Stomach smooth muscle (tissue), 2 donors: ENCODE measurements around the gene TRMT10C.
"Not testable (repeated sequence)": the region's sequence is repeated elsewhere in the genome, so short reads cannot be mapped to it uniquely, and the experiment has no call there.

Experiments used
- H3K27ac ChIP-seq: one replicate; pipeline ENCODE4 v1.7.0; 2013; ENCODE audit warnings: mild to moderate bottlenecking, low read length, inconsistent platforms
- H3K27me3 ChIP-seq, 2 donors: one replicate each; pipeline ENCODE4 v1.7.0; 2013; ENCODE audit warnings: low read length in 2 of 2; ENCODE audit not compliant: insufficient read depth in 2 of 2, control insufficient read depth in 1 of 2
- H3K36me3 ChIP-seq, 2 donors: one replicate each; pipeline ENCODE4 v1.7.0; 2013; ENCODE audit warnings: low read length in 2 of 2; ENCODE audit not compliant: control insufficient read depth in 2 of 2, insufficient read depth in 2 of 2
- H3K4me1 ChIP-seq: one replicate; pipeline ENCODE4 v1.7.0; 2013; ENCODE audit warnings: low read length; ENCODE audit not compliant: control insufficient read depth, insufficient read depth
- H3K4me3 ChIP-seq, 2 donors: one replicate each; pipeline ENCODE4 v1.7.0; 2013; ENCODE audit warnings: low read length in 2 of 2
- H3K9ac ChIP-seq, 2 donors: one replicate each; pipeline ENCODE4 v1.7.0; 2013; ENCODE audit warnings: low read length in 2 of 2, mild to moderate bottlenecking in 1 of 2
- H3K9me3 ChIP-seq, 2 donors: one replicate each; pipeline ENCODE4 v1.7.0; 2013; ENCODE audit warnings: low read length in 2 of 2; ENCODE audit not compliant: control insufficient read depth in 2 of 2
- donor health status: healthy.
- donor health status: Pancreatic carcinoma.

The TRMT10C gene

DNA sequence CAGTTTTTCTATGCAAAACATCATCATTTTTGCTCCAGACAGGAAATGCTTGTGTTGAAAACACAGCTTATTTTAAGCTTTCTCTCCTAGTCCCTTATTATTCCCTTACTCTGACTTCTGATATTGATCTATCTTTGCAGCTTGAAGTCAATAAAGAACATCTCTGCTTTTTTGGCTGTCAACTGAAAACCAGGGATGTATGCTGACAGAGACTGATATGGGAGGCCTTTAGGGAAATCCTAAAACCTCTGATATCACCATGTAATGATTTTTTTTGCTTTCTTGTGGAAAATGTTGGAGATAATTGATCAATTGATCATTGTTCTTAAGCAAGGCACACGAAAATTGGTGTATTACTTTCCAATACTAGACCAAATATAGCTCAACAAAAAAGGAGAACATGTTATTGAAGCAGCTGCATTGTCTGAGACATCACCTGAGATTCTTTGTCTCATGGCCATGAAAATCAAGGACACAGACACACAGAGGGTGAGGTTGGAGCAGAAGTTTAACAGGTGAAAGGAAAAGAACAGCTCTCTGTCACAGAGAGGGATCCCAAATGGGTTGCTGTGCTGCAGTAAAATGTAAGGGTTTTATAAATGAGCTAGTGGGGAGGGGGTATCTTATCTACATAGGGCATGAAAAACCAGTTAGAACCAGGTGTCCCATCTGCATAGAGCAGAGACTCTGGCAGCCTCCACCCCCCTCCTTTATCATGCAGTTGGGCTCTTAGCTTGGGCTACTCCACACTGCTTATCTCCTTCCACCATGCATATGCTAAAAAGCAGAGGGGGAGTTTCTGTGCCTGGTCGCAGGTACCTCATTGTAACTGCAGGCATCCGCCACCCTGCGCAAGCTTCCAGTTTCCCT, 31.6 kb upstream of the TRMT10C start:
- no peaks in the 10 kb centered on the region for H3K27me3 ChIP-seq
- no peaks in the 10 kb centered on the region for H3K4me1 ChIP-seq
- H3K9ac ChIP-seq, result no peak overlapping the region
- H3K27ac ChIP-seq, result no peak overlapping the region
- no peaks in the 10 kb centered on the region for H3K9me3 ChIP-seq
- no peak overlapping the region for H3K4me3 ChIP-seq
- H3K36me3 ChIP-seq, result no peaks in the 10 kb centered on the region

DNA sequence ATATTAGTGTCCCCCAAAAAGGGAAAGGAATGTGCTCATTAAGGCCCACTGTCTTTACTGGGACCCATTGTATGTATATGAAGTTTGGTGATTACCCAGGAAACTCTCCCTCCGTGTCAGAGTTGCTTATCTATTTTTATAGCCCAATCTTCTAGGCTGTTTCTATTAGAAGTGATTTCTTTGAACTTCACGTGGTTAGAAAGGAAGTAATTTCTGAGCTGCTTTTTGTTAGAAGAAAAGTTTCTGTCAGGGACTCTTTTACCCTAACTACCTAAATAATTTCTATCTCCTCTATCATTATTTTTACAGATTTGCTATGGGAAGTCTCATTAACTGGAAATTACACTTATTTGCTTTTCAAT, 31.0 kb upstream of the TRMT10C start:
- Histone ChIP-seq H3K9ac (no peak overlapping the region), H3K36me3 (no peaks in the 10 kb centered on the region), H3K4me3 (no peak overlapping the region), H3K27ac (no peak overlapping the region), H3K27me3 (no peaks in the 10 kb centered on the region), H3K9me3 (no peaks in the 10 kb centered on the region), H3K4me1 (no peaks in the 10 kb centered on the region)

DNA sequence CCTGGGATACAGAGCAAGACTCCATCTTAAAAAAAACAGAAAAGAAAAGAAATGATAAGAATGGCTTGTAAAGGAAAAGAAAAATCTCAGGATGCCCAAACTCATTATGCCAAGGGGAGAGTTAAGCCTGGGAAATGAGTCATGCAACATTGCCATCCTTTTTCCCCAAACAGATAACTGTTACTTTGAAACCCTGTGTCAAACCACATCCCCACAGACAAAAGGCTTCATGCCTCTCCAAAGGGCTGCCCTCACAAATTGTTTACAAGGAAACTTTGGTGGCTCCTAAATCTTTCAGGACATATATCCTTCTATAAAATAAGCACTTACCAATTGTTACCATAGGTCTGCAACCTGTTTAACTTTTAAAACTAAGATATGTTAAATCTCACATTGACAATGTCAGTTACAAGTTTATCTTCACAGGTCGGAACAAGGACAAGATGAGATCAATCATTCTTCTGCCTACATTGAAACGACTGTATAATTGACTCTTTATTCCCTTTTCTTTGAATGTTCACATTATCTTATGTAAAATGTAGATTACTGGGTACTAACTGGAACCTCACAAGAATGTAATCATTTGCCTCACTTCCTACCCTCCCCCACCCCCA, 30.1 kb upstream of the TRMT10C start:
- H3K27me3 ChIP-seq, result no peaks in the 10 kb centered on the region
- H3K9me3 ChIP-seq, result no peaks in the 10 kb centered on the region
- no peak overlapping the region for H3K27ac ChIP-seq
- no peak overlapping the region for H3K9ac ChIP-seq
- H3K4me3 ChIP-seq, result no peak overlapping the region
- H3K36me3 ChIP-seq, result no peaks in the 10 kb centered on the region
- H3K4me1 ChIP-seq, result no peaks in the 10 kb centered on the region

DNA sequence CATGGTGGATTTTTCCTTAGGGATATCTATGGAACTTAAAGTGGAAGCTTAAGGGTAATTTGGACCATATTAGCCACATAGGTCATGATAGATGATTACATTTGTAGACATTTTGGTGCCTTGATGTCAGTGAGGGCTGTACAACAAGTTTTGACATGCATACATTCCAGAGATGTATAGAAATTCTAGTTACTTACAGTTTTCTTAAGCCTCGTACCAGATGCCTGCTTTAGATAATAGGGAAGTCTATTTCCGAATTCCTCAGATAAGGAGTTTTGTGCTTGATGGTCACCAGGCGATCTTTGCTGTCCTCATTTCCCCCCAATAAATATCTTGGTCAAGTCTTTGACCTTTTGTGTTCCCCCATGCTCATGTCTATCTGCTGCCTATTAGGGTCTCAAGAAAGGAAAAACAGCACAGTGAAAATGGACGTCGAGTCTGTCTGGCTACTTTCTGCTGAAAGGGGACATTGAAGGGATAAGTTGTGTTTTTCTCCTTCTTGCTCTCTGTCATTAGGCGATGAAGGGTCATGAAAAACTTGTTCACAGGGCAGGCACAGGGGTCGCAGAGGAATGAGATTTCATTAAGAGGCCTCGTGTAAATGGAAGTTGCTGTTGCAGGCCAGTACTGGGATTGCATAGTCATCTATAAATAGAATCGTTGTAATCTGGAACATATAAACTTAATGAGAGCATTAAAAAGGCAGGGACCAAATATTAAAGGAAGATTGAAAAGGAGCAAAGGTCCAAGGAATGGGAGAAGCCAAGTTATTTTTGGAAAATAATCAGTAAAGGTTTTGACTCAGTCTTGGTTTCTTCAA, 28.7 kb upstream of the TRMT10C start:
- Histone ChIP-seq H3K27me3 (no peaks in the 10 kb centered on the region), H3K4me3 (no peak overlapping the region), H3K9me3 (no peaks in the 10 kb centered on the region), H3K9ac (no peak overlapping the region), H3K4me1 (no peaks in the 10 kb centered on the region), H3K27ac (no peak overlapping the region), H3K36me3 (no peaks in the 10 kb centered on the region)

DNA sequence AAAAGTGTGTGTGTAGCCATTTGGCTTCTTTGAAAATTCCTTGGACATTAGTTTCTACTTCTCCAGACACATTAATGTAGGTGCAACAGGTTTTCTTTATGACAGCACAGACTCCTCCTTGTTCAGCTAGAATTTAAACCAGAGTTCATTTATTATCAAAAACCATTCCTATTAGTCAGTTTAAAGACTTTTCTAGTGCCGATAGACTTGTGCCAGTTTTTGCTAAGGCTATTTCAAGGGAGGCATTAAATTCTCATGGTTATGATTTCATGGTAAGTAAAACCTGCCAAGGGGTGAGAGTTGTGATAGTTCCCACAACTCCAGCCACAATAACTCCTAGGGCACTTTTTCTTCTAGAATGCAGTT, 28.1 kb upstream of the TRMT10C start:
- Histone ChIP-seq H3K9ac (no peak overlapping the region), H3K9me3 (no peaks in the 10 kb centered on the region), H3K4me3 (no peak overlapping the region), H3K4me1 (no peaks in the 10 kb centered on the region), H3K36me3 (no peaks in the 10 kb centered on the region), H3K27ac (no peak overlapping the region), H3K27me3 (no peaks in the 10 kb centered on the region)

DNA sequence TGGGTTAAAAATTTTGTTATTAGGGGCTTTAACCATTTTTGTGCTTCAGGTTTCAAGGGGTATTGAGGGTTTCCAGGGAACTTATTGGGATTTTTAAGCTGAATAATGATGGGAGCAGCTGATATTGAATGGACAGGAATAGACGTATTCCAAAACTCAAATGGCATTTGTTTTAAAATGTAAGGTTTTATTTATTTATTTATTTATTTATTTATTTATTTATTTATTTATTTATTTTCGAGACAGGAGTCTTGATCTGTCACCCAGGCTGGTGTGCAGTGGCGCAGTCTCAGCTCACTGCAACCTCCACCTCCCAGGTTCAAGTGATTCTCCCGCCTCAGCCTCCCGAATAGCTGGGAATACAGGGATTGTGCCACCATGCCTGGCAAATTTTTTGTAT, 26.4 kb upstream of the TRMT10C start:
- no peaks in the 10 kb centered on the region for H3K36me3 ChIP-seq

DNA sequence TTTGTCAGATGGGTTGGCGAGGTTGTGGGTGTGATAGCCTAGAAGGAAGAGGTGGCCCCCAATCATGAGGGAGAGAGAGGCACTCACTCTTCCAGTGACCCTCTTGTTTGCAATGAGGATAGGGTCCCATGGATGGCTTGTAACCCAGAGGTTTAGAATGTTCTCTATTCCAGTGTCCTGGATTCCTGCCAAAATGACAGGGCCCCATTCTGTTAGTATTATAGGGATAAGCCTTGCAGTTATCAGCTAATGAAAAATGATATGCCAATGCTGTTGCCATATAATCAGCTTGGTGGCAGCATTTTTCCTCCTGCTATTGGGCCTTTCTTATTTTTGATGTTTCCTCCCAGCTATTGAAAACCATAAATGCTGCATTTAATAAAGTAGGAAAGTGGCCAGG, 25.4 kb upstream of the TRMT10C start:
- no peak overlapping the region for H3K27ac ChIP-seq
- H3K27me3 ChIP-seq, result no peaks in the 10 kb centered on the region
- H3K36me3 ChIP-seq, result no peaks in the 10 kb centered on the region
- H3K9ac ChIP-seq, result no peak overlapping the region
- H3K4me1 ChIP-seq, result no peaks in the 10 kb centered on the region
- H3K4me3 ChIP-seq, result no peak overlapping the region
- no peaks in the 10 kb centered on the region for H3K9me3 ChIP-seq

More for the DNA sequence above, 26.4 kb upstream of the TRMT10C start:
- no peaks in the 10 kb centered on the region for H3K4me1 ChIP-seq
- H3K27ac ChIP-seq, result no peak overlapping the region
- no peak overlapping the region for H3K4me3 ChIP-seq
- no peaks in the 10 kb centered on the region for H3K27me3 ChIP-seq
- no peak overlapping the region for H3K9ac ChIP-seq
- no peaks in the 10 kb centered on the region for H3K9me3 ChIP-seq

DNA sequence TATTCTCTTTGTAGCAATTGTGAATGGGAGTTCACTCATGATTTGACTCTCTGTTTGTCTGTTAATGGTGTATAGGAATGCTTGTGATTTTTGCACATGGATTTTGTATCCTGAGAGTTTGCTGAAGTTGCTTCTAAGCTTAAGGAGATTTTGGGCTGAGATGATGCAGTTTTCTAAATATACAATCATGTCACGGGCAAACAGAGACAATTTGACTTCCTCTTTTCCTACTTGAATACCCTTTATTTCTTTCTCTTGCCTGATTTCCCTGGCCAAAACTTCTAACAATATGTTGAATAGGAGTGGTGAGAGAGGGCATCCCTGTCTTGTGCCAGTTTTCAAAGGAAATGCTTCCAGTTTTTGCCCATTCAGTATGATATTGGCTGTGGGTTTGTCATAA, 24.7 kb upstream of the TRMT10C start:
- H3K27me3 ChIP-seq, H3K9ac ChIP-seq, H3K9me3 ChIP-seq, H3K4me1 ChIP-seq, H3K36me3 ChIP-seq, H3K4me3 ChIP-seq, H3K27ac ChIP-seq: not testable (repeated sequence)

DNA sequence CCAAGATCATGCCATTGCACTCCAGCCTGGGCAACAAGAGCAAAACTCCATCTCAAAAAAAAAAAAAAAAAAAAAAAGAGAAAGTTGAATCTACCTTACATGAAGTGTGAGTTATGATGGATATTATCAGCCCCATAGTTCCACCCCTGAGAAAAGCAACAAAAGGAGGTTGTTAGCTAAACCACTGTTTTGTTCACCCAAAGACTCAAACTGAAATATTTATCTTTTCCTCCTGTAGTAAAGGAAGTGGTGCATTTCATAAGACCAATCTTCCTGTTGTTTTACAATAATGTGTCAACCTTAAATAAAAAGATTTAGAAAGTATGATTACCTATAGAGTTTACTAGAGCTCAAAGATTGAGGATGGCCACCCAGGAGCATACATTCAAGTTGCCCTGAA, 18.7 kb upstream of the TRMT10C start:
- Histone ChIP-seq H3K27me3 (no peaks in the 10 kb centered on the region), H3K9me3 (no peaks in the 10 kb centered on the region), H3K27ac (no peak overlapping the region), H3K4me1 (no peaks in the 10 kb centered on the region), H3K9ac (no peak overlapping the region), H3K4me3 (no peak overlapping the region), H3K36me3 (no peaks in the 10 kb centered on the region)

DNA sequence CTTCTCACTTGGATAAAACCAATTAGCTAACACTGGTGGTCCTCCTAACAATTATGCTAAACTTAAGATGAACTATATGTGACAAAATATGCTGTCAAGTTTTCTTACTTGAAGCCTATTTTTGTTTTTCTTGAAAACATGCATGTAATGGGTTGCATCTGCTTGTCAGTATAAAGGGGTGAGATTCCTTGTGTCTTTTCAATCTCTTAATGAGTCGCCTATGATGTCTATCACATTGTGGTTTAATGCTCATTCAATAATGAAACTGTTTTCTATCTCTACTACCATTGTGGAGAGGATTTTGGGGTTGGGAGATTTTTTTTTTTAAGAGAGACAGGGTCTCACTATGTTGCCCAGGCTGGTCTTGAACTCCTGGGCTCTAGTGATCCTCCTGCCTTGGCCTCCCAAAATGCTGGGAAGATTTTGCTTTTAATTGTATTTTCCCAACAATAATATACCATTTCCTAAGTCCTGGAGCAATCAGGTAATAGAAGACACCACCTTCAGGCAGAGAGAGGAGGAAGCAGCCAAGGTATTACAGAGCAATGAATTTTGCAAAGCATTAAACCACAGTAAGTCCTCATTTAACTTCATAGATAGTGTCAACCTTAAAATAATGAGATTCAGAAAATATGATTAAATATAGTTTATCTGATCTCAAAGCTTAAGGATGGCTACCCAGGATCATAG, 17.4 kb upstream of the TRMT10C start:
- H3K9me3 ChIP-seq, result no peaks in the 10 kb centered on the region
- no peak overlapping the region for H3K4me3 ChIP-seq
- H3K27ac ChIP-seq, result no peak overlapping the region
- no peaks in the 10 kb centered on the region for H3K36me3 ChIP-seq
- no peaks in the 10 kb centered on the region for H3K4me1 ChIP-seq
- no peaks in the 10 kb centered on the region for H3K27me3 ChIP-seq
- H3K9ac ChIP-seq, result no peak overlapping the region
